GM12878 (cell line): Measurements from ENCODE around the gene LRP2BP. TPM values are rescaled to one million over a fixed set of nuclear protein-coding genes. Genes with fewer than 3 reads are reported as not detected.

Experiments
- ASH2L ChIP-seq: fragments of 300-600, 200-600 bp; sonication (generic); IDR thresholded peaks from 2 replicates; pipeline ENCODE4 v1.6.1; 2017; ENCODE audit warnings: low read depth, mild to moderate bottlenecking, borderline replicate concordance
- CBX5 ChIP-seq: sonication (generic); IDR thresholded peaks from 2 replicates; pipeline ENCODE4 v1.6.1; 2016; ENCODE audit warnings: low read depth, moderate library complexity, mild to moderate bottlenecking, inconsistent platforms
- CHD1 ChIP-seq: IDR thresholded peaks from 2 replicates; pipeline ENCODE4 v1.6.1; 2012; ENCODE audit warnings: low read depth, low read length, improper control_type of control experiment
- CHD2 ChIP-seq: IDR thresholded peaks from 2 replicates; pipeline ENCODE4 v1.6.1; 2011; ENCODE audit warnings: low read depth, low read length, improper control_type of control experiment, borderline replicate concordance
- EGR1 ChIP-seq, 2 experiments: IDR thresholded peaks; 1 replicate in 1 of 2; 2 replicates in 1 of 2; pipeline ENCODE4 v1.6.1; 2011 to 2012; ENCODE audit warnings: low read depth in 2 of 2, low read length in 2 of 2, borderline replicate concordance in 1 of 2, mild to moderate bottlenecking in 1 of 2, moderate library complexity in 1 of 2
- FOS ChIP-seq: IDR thresholded peaks from 3 replicates; pipeline ENCODE4 v1.6.1; 2011; ENCODE audit warnings: borderline replicate concordance; ENCODE audit not compliant: insufficient read length; ENCODE audit errors: extremely low read depth
- HDAC6 ChIP-seq: fragments of 200-600 bp; sonication (generic); IDR thresholded peaks from one replicate; pipeline ENCODE4 v1.8.0; 2017; ENCODE audit warnings: antibody characterized with exemption; ENCODE audit not compliant: unreplicated experiment
- IKZF2 ChIP-seq, 2 experiments: fragments of 450-650 bp; IDR thresholded peaks; 2 replicates each; pipeline ENCODE4 v1.6.1; 2017; ENCODE audit warnings: mild to moderate bottlenecking in 2 of 2, moderate library complexity in 2 of 2
- LARP7 ChIP-seq: fragments of 450-650 bp; IDR thresholded peaks from 2 replicates; pipeline ENCODE4 v1.6.1; 2017; ENCODE audit warnings: mild to moderate bottlenecking
- NBN ChIP-seq: fragments of 450-650 bp; IDR thresholded peaks from 2 replicates; pipeline ENCODE4 v1.6.1; 2016
- SIN3A ChIP-seq: IDR thresholded peaks from 2 replicates; pipeline ENCODE4 v1.6.1; 2012; ENCODE audit warnings: low read depth, low read length, improper control_type of control experiment
- STAT3 ChIP-seq: IDR thresholded peaks from 2 replicates; pipeline ENCODE4 v1.6.1; 2011; ENCODE audit warnings: low read depth, low read length, improper control_type of control experiment
- ZNF274 ChIP-seq: IDR thresholded peaks from one replicate; pipeline ENCODE4 v1.8.0; 2011; ENCODE audit not compliant: insufficient read length, insufficient read depth
- ZZZ3 ChIP-seq: IDR thresholded peaks from 2 replicates; pipeline ENCODE4 v1.6.1; 2011; ENCODE audit warnings: low read depth; ENCODE audit not compliant: control insufficient read depth, insufficient read length
- polyA plus RNA-seq, 11 experiments: library from polyadenylated mRNA; depleted of rRNA in 4 of 11; unstranded in 6 of 11; stranded (reverse) in 5 of 11; fragments of >200 nt; fragmentation: Nextera tagmentation in 4 of 11; fragmentation: Illumina TruSeq in 1 of 11; extraction: Ambion mirVana in 4 of 11; extraction: Trizol in 1 of 11; gene quantifications; 1 replicate in 1 of 11; 2 replicates in 10 of 11; pipeline versions ENCODE4 v1.2.1 to v1.2.3, GENCODE V29; 2011 to 2016; ENCODE audit warnings: inconsistent platforms in 2 of 11, missing spikeins in 2 of 11, low read depth in 1 of 11
- total RNA-seq, 4 experiments: library from RNA; depleted of rRNA in 3 of 4; stranded (reverse); fragments of >200 nt in 3 of 4; fragmentation: Illumina TruSeq in 1 of 4; extraction: Trizol in 1 of 4; gene quantifications; 2 replicates each; pipeline versions ENCODE4 v1.2.1 to v1.2.3, GENCODE V29; 2013 to 2021
- TF ChIP-seq, protein P1 (sequence below): IDR thresholded peaks from 2 replicates; pipeline ENCODE4 v1.6.1; 2012; ENCODE audit warnings: low read depth, low read length, improper control_type of control experiment
- TF ChIP-seq, protein P2 (sequence below): IDR thresholded peaks from 2 replicates; pipeline ENCODE4 v1.6.1; 2012; ENCODE audit warnings: low read length, inconsistent platforms
- TF ChIP-seq, protein P3 (sequence below): fragments of 450-650 bp; IDR thresholded peaks from 2 replicates; pipeline ENCODE4 v1.6.1; 2016; ENCODE audit warnings: mild to moderate bottlenecking, moderate library complexity, borderline replicate concordance
- TF ChIP-seq, protein P4 (sequence below): IDR thresholded peaks from 2 replicates; pipeline ENCODE4 v1.6.1; 2012; ENCODE audit warnings: mild to moderate bottlenecking, low read depth, low read length
- TF ChIP-seq, protein P5 (sequence below): fragments of 450-650 bp; IDR thresholded peaks from 2 replicates; pipeline ENCODE4 v1.6.1; 2016; ENCODE audit warnings: mild to moderate bottlenecking

The LRP2BP gene
- total and polyA plus RNA-seq, 10 of the 15 experiments (the other 5 are each of a cell fraction or from before 2014, with no cell fraction given), result 0.27 to 5.2 (median 1.0) TPM

DNA sequence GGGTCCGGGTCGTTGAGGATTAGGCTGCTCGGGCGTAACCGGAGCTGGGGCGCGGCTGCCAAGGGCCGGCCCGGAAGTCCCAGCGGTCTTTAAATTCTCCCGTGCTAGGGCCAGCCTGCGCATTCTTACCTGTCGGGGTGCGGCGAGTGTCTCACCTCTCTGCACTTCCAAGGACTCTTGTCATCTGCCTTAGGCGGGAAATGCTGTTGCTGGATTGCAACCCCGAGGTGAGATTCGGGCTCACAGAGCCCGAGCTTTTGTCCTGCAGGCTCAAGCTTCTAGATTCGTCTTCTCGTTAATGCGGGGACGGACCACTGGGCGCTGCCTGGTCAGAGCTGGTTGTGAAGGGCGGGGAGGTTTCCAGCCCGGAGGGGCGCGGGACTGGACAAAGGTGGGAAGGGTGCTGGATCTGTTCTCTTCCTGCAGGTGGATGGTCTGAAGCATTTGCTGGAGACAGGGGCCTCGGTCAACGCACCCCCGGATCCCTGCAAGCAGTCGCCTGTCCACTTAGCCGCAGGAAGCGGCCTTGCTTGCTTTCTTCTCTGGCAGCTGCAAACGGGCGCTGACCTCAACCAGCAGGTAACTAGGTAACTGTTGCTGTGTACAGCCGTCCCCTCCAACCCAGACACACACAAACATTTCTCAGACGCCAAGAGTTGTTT lies 1.1 kb upstream of the LRP2BP start, which contains the start of gene ANKRD37 (continued):
- TF ChIP-seq, protein P1, sequence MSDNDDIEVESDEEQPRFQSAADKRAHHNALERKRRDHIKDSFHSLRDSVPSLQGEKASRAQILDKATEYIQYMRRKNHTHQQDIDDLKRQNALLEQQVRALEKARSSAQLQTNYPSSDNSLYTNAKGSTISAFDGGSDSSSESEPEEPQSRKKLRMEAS, result no peak
- TF ChIP-seq CBX5, result no peak
- TF ChIP-seq NBN, result peak; percentile 35
- no peak for TF ChIP-seq HDAC6
- TF ChIP-seq LARP7, result 0 out of 2 replicates have a peak, but pooled peaks have one; percentile 44
- TF ChIP-seq, protein P2, sequence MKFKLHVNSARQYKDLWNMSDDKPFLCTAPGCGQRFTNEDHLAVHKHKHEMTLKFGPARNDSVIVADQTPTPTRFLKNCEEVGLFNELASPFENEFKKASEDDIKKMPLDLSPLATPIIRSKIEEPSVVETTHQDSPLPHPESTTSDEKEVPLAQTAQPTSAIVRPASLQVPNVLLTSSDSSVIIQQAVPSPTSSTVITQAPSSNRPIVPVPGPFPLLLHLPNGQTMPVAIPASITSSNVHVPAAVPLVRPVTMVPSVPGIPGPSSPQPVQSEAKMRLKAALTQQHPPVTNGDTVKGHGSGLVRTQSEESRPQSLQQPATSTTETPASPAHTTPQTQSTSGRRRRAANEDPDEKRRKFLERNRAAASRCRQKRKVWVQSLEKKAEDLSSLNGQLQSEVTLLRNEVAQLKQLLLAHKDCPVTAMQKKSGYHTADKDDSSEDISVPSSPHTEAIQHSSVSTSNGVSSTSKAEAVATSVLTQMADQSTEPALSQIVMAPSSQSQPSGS, result no peak
- TF ChIP-seq CHD1, result no peak
- no peak for TF ChIP-seq EGR1 (IDR thresholded peaks at IDR 0.05; ENCODE audit: borderline replicate concordance in 1 of 2, low read depth in 2 of 2, low read length in 2 of 2)
- TF ChIP-seq ZZZ3, result no peak
- TF ChIP-seq, protein P3, sequence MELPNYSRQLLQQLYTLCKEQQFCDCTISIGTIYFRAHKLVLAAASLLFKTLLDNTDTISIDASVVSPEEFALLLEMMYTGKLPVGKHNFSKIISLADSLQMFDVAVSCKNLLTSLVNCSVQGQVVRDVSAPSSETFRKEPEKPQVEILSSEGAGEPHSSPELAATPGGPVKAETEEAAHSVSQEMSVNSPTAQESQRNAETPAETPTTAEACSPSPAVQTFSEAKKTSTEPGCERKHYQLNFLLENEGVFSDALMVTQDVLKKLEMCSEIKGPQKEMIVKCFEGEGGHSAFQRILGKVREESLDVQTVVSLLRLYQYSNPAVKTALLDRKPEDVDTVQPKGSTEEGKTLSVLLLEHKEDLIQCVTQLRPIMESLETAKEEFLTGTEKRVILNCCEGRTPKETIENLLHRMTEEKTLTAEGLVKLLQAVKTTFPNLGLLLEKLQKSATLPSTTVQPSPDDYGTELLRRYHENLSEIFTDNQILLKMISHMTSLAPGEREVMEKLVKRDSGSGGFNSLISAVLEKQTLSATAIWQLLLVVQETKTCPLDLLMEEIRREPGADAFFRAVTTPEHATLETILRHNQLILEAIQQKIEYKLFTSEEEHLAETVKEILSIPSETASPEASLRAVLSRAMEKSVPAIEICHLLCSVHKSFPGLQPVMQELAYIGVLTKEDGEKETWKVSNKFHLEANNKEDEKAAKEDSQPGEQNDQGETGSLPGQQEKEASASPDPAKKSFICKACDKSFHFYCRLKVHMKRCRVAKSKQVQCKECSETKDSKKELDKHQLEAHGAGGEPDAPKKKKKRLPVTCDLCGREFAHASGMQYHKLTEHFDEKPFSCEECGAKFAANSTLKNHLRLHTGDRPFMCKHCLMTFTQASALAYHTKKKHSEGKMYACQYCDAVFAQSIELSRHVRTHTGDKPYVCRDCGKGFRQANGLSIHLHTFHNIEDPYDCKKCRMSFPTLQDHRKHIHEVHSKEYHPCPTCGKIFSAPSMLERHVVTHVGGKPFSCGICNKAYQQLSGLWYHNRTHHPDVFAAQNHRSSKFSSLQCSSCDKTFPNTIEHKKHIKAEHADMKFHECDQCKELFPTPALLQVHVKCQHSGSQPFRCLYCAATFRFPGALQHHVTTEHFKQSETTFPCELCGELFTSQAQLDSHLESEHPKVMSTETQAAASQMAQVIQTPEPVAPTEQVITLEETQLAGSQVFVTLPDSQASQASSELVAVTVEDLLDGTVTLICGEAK, result peak; percentile 66
- TF ChIP-seq STAT3, result no peak
- TF ChIP-seq ASH2L, result 0 out of 2 replicates have a peak, but pooled peaks have one; percentile 3
- no peak for TF ChIP-seq IKZF2 (IDR thresholded peaks at IDR 0.05)
- peak; percentile 64 for TF ChIP-seq SIN3A
- no peak for TF ChIP-seq FOS
- TF ChIP-seq CHD2, result peak; percentile 11; the same call in 1 of the 2 replicates
- TF ChIP-seq, protein P4, sequence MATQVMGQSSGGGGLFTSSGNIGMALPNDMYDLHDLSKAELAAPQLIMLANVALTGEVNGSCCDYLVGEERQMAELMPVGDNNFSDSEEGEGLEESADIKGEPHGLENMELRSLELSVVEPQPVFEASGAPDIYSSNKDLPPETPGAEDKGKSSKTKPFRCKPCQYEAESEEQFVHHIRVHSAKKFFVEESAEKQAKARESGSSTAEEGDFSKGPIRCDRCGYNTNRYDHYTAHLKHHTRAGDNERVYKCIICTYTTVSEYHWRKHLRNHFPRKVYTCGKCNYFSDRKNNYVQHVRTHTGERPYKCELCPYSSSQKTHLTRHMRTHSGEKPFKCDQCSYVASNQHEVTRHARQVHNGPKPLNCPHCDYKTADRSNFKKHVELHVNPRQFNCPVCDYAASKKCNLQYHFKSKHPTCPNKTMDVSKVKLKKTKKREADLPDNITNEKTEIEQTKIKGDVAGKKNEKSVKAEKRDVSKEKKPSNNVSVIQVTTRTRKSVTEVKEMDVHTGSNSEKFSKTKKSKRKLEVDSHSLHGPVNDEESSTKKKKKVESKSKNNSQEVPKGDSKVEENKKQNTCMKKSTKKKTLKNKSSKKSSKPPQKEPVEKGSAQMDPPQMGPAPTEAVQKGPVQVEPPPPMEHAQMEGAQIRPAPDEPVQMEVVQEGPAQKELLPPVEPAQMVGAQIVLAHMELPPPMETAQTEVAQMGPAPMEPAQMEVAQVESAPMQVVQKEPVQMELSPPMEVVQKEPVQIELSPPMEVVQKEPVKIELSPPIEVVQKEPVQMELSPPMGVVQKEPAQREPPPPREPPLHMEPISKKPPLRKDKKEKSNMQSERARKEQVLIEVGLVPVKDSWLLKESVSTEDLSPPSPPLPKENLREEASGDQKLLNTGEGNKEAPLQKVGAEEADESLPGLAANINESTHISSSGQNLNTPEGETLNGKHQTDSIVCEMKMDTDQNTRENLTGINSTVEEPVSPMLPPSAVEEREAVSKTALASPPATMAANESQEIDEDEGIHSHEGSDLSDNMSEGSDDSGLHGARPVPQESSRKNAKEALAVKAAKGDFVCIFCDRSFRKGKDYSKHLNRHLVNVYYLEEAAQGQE, result peak; percentile 50; the same call in 1 of the 2 replicates
- TF ChIP-seq, protein P5, sequence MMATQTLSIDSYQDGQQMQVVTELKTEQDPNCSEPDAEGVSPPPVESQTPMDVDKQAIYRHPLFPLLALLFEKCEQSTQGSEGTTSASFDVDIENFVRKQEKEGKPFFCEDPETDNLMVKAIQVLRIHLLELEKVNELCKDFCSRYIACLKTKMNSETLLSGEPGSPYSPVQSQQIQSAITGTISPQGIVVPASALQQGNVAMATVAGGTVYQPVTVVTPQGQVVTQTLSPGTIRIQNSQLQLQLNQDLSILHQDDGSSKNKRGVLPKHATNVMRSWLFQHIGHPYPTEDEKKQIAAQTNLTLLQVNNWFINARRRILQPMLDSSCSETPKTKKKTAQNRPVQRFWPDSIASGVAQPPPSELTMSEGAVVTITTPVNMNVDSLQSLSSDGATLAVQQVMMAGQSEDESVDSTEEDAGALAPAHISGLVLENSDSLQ, result no peak
- no peak for TF ChIP-seq ZNF274
